ENCODE data around the gene ZNF366.

The ZNF366 gene

DNA sequence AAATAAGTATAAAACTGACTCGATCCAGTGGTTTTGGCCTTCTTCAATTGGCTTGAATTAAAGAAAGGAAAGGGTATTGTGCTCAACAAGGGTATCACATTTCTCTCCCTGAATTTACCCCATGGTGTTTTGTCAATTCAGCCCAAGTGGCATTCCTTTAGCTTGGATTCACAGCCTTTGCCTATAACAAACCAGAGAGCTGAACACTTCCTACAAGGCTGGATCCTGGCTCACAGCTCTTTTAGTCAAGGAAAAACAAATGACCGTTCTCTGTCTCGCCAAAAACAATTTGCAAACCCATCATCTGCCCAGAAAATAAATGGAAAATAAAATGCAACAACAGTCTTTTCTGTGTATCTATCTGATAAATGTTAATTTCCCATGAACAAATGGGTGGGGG, 5.7 kb downstream of the ZNF366 start:
- no peaks in the 10 kb centered on the region for H3K36me3 ChIP-seq (ENCODE audit: control insufficient read depth in 2 of 2, insufficient read depth in 1 of 2, low read length in 2 of 2)
- H3K4me1 ChIP-seq (ENCODE audit: control insufficient read depth, insufficient read depth, low read length): no peaks in the 10 kb centered on the region
- ChIA-PET CTCF (no interaction called here), POLR2A (no interaction called here)
- no peaks in the 10 kb centered on the region for H3K9me3 ChIP-seq (ENCODE audit: control insufficient read depth, insufficient read depth, low read depth, low read length)
- TF ChIP-seq ZFP41 (tag by site-specific recombination; IDR thresholded peaks at IDR 0.05; ENCODE audit: borderline replicate concordance) (no peak), ZBTB17 (tag by site-specific recombination; IDR thresholded peaks at IDR 0.05) (no peak)
- H3K27ac ChIP-seq (ENCODE audit: extremely low read depth, low read depth, low read length): no peak overlapping the region
- no peak overlapping the region for H3K4me3 ChIP-seq (ENCODE audit: low read depth, low read length)

DNA sequence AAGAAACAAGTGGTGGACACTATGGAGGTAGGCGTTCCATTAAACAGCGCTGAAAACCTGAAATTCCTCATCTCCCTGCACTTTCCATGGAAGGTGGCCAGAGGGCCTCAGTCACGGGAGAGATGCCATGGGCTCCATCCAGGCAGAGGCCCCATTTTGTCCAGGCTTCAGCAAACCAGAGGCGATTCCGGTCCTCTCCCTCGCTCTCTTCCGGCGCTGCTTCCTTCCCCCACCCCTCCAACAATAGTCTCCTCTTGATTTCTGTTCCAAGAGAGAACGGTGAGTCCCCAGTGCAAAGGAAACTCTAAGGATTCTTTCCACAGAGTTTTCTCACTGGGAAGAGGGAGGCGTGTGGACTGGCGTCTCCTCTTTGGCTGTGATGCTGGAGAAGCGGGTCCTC, 7.5 kb downstream of the ZNF366 start:
- no peaks in the 10 kb centered on the region for H3K36me3 ChIP-seq (ENCODE audit: control insufficient read depth in 2 of 2, insufficient read depth in 1 of 2, low read length in 2 of 2)
- CTCF ChIA-PET: no interaction called here
- H3K4me3 ChIP-seq (ENCODE audit: low read depth, low read length): no peak overlapping the region
- TF ChIP-seq, protein P1, sequence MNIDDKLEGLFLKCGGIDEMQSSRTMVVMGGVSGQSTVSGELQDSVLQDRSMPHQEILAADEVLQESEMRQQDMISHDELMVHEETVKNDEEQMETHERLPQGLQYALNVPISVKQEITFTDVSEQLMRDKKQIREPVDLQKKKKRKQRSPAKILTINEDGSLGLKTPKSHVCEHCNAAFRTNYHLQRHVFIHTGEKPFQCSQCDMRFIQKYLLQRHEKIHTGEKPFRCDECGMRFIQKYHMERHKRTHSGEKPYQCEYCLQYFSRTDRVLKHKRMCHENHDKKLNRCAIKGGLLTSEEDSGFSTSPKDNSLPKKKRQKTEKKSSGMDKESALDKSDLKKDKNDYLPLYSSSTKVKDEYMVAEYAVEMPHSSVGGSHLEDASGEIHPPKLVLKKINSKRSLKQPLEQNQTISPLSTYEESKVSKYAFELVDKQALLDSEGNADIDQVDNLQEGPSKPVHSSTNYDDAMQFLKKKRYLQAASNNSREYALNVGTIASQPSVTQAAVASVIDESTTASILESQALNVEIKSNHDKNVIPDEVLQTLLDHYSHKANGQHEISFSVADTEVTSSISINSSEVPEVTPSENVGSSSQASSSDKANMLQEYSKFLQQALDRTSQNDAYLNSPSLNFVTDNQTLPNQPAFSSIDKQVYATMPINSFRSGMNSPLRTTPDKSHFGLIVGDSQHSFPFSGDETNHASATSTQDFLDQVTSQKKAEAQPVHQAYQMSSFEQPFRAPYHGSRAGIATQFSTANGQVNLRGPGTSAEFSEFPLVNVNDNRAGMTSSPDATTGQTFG (tag by site-specific recombination; IDR thresholded peaks at IDR 0.05; ENCODE audit: borderline replicate concordance): no peak
- TF ChIP-seq ZNF311 (tag by site-specific recombination; IDR thresholded peaks at IDR 0.05; ENCODE audit: borderline replicate concordance) (no peak), HOXD13 (CRISPR knock-in tag; IDR thresholded peaks at IDR 0.05; ENCODE audit: borderline replicate concordance) (no peak), ZNF747 (tag by site-specific recombination; IDR thresholded peaks at IDR 0.05) (no peak), ZFP3 (tag by site-specific recombination; IDR thresholded peaks at IDR 0.05; ENCODE audit: low read depth) (no peak), ZFP41 (tag by site-specific recombination; IDR thresholded peaks at IDR 0.05; ENCODE audit: borderline replicate concordance) (no peak), KLF9 (tag by site-specific recombination; IDR thresholded peaks at IDR 0.05; ENCODE audit: low read depth) (no peak), ZNF416 (tag by site-specific recombination; IDR thresholded peaks at IDR 0.05) (no peak), ZNF610 (tag by site-specific recombination; IDR thresholded peaks at IDR 0.05; ENCODE audit: borderline replicate concordance) (no peak)
- TF ChIP-seq, protein P2, sequence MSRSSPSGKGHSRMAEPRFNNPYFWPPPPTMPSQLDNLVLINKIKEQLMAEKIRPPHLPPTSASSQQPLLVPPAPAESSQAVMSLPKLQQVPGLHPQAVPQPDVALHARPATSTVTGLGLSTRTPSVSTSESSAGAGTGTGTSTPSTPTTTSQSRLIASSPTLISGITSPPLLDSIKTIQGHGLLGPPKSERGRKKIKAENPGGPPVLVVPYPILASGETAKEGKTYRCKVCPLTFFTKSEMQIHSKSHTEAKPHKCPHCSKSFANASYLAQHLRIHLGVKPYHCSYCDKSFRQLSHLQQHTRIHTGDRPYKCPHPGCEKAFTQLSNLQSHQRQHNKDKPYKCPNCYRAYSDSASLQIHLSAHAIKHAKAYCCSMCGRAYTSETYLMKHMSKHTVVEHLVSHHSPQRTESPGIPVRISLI (tag by site-specific recombination; IDR thresholded peaks at IDR 0.05): no peak
- TF ChIP-seq, protein P3, sequence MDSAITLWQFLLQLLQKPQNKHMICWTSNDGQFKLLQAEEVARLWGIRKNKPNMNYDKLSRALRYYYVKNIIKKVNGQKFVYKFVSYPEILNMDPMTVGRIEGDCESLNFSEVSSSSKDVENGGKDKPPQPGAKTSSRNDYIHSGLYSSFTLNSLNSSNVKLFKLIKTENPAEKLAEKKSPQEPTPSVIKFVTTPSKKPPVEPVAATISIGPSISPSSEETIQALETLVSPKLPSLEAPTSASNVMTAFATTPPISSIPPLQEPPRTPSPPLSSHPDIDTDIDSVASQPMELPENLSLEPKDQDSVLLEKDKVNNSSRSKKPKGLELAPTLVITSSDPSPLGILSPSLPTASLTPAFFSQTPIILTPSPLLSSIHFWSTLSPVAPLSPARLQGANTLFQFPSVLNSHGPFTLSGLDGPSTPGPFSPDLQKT (IDR thresholded peaks at IDR 0.05; ENCODE audit: borderline replicate concordance, low read depth, low read length): no peak
- TF ChIP-seq, protein P4, sequence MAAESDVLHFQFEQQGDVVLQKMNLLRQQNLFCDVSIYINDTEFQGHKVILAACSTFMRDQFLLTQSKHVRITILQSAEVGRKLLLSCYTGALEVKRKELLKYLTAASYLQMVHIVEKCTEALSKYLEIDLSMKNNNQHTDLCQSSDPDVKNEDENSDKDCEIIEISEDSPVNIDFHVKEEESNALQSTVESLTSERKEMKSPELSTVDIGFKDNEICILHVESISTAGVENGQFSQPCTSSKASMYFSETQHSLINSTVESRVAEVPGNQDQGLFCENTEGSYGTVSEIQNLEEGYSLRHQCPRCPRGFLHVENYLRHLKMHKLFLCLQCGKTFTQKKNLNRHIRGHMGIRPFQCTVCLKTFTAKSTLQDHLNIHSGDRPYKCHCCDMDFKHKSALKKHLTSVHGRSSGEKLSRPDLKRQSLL (tag by site-specific recombination; IDR thresholded peaks at IDR 0.05): no peak
- TF ChIP-seq, protein P5, sequence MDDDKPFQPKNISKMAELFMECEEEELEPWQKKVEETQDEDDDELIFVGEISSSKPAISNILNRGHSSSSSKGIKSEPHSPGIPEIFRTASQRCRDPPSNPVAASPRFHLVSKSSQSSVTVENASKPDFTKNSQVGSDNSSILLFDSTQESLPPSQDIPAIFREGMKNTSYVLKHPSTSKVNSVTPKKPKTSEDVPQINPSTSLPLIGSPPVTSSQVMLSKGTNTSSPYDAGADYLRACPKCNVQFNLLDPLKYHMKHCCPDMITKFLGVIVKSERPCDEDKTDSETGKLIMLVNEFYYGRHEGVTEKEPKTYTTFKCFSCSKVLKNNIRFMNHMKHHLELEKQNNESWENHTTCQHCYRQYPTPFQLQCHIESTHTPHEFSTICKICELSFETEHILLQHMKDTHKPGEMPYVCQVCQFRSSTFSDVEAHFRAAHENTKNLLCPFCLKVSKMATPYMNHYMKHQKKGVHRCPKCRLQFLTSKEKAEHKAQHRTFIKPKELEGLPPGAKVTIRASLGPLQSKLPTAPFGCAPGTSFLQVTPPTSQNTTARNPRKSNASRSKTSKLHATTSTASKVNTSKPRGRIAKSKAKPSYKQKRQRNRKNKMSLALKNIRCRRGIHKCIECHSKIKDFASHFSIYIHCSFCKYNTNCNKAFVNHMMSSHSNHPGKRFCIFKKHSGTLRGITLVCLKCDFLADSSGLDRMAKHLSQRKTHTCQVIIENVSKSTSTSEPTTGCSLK (tag by site-specific recombination; IDR thresholded peaks at IDR 0.05): no peak
- TF ChIP-seq, protein P6, sequence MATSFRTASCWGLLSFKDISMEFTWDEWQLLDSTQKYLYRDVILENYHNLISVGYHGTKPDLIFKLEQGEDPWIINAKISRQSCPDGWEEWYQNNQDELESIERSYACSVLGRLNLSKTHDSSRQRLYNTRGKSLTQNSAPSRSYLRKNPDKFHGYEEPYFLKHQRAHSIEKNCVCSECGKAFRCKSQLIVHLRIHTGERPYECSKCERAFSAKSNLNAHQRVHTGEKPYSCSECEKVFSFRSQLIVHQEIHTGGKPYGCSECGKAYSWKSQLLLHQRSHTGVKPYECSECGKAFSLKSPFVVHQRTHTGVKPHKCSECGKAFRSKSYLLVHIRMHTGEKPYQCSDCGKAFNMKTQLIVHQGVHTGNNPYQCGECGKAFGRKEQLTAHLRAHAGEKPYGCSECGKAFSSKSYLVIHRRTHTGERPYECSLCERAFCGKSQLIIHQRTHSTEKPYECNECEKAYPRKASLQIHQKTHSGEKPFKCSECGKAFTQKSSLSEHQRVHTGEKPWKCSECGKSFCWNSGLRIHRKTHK (tag by site-specific recombination; IDR thresholded peaks at IDR 0.05): no peak
- TF ChIP-seq, protein P7, sequence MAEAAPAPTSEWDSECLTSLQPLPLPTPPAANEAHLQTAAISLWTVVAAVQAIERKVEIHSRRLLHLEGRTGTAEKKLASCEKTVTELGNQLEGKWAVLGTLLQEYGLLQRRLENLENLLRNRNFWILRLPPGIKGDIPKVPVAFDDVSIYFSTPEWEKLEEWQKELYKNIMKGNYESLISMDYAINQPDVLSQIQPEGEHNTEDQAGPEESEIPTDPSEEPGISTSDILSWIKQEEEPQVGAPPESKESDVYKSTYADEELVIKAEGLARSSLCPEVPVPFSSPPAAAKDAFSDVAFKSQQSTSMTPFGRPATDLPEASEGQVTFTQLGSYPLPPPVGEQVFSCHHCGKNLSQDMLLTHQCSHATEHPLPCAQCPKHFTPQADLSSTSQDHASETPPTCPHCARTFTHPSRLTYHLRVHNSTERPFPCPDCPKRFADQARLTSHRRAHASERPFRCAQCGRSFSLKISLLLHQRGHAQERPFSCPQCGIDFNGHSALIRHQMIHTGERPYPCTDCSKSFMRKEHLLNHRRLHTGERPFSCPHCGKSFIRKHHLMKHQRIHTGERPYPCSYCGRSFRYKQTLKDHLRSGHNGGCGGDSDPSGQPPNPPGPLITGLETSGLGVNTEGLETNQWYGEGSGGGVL (tag by site-specific recombination; IDR thresholded peaks at IDR 0.05): no peak
- H3K27ac ChIP-seq (ENCODE audit: extremely low read depth, low read depth, low read length): no peak overlapping the region
- POLR2A ChIA-PET: no interaction called here
- H3K4me1 ChIP-seq (ENCODE audit: control insufficient read depth, insufficient read depth, low read length): no peaks in the 10 kb centered on the region
- no peaks in the 10 kb centered on the region for H3K9me3 ChIP-seq (ENCODE audit: control insufficient read depth, insufficient read depth, low read depth, low read length)
